Thyroid gland (tissue), 4 donors: Measurements from ENCODE around the gene TIMM23. TPM values are rescaled to one million over a fixed set of nuclear protein-coding genes. Genes with fewer than 3 reads are reported as not detected.
"Not testable (repeated sequence)": the region's sequence is repeated elsewhere in the genome, so short reads cannot be mapped to it uniquely, and the experiment has no call there.

ENCODE experiments used
- DNase-seq, 2 donors: peaks; one replicate each; pipeline ENCODE4 v3.0.0-alpha.2; 2019
- H3K27ac ChIP-seq, 3 donors: fragments of 200-600 bp; sonication (generic); 1 replicate in 2 of 3; 2 replicates in 1 of 3; pipeline ENCODE4 v1.5.1; 2016 to 2019; ENCODE audit warnings: mild to moderate bottlenecking in 1 of 3, moderate library complexity in 1 of 3
- H3K27me3 ChIP-seq: fragments of 200-600 bp; sonication (generic); one replicate; pipeline ENCODE4 v1.5.1; 2019
- H3K36me3 ChIP-seq, 2 donors: fragments of 200-600 bp; sonication (generic); one replicate each; pipeline ENCODE4 v1.5.1; 2016 to 2019
- H3K4me1 ChIP-seq, 2 donors: fragments of 200-600 bp; sonication (generic); one replicate each; pipeline ENCODE4 v1.5.1; 2017 to 2019
- H3K4me3 ChIP-seq, 3 donors: fragments of 200-600 bp; sonication (generic); replicated peaks in 1 of 3; 1 replicate in 2 of 3; 2 replicates in 1 of 3; pipeline ENCODE4 v1.5.1; 2016; ENCODE audit warnings: mild to moderate bottlenecking in 1 of 3
- H3K9me3 ChIP-seq: fragments of 200-600 bp; sonication (generic); one replicate; pipeline ENCODE4 v1.5.1; 2017
- CTCF ChIP-seq, 6 experiments: fragments of 200-600 bp in 3 of 6; fragments of 450-650 bp in 3 of 6; sonication (generic) in 3 of 6; IDR thresholded peaks; one replicate each; pipeline ENCODE4 v1.5.1; 2016 to 2019; ENCODE audit warnings: antibody characterized with exemption in 6 of 6, mild to moderate bottlenecking in 2 of 6, inconsistent platforms in 1 of 6, moderate library complexity in 1 of 6
- POLR2A ChIP-seq, 2 donors: fragments of 450-650 bp; IDR thresholded peaks; one replicate each; pipeline ENCODE4 v1.6.1; 2017; ENCODE audit warnings: antibody characterized with exemption in 2 of 2, mild to moderate bottlenecking in 2 of 2, moderate library complexity in 1 of 2
- WGBS, 2 donors: methylation state at CpG; one replicate each; pipeline ENCODE4 v1.1.5; 2017; 5-methylcytosine and 5-hydroxymethylcytosine counted together
- intact Hi-C: fragments of 100-400 bp; cut with DNase I; formaldehyde crosslinking; loops from one replicate; pipeline ENCODE4 v1.15.1; 2023
- total RNA-seq, 4 donors: library from RNA; depleted of rRNA; stranded (reverse); fragments of >200 nt; gene quantifications; one replicate each; pipeline ENCODE4 v1.2.3, GENCODE V29; 2016

The TIMM23 gene
- 10 to 100 TPM; 68.7 to 85.6 (median 72.1) TPM for total RNA-seq

- H3K36me3 ChIP-seq, H3K4me1 ChIP-seq, H3K9me3 ChIP-seq, H3K27me3 ChIP-seq: not testable (repeated sequence)
- TF ChIP-seq POLR2A (IDR thresholded peaks at IDR 0.05) (peak in 1 of 2 donors; percentile 53), CTCF (IDR thresholded peaks at IDR 0.05) (peak in 1 of 6 experiments; percentile 5)
- peak within 1 kb of the TSS; percentile 66 to 83 (median 69) for H3K4me3 ChIP-seq
- intact Hi-C loops: loop anchor here (5.0 kb wide), 1 partner anchor 55 kb away; no protein-coding TSS in a partner anchor
- DNase-seq: peak; percentile 85 to 89
- WGBS, 2 donors: 0 to 1% methylated on average over 15 to 40 of the region's 60 CpGs
- peak within 1 kb of the TSS; percentile 40 to 49 (median 47) for H3K27ac ChIP-seq
These were observed at the start of gene TIMM23 for GRCh38 chr10:45972106-45972812. TSS of gene TIMM23 (plus strand) at chr10:45972489. CDS start at chr10:45972625, 136 bp downstream.

GRCh38 chr10:45926790-45927189 lies 45.5 kb upstream of the TIMM23 start:
- H3K36me3 ChIP-seq, H3K4me1 ChIP-seq, intact Hi-C loops, H3K27me3 ChIP-seq, H3K27ac ChIP-seq, H3K9me3 ChIP-seq, DNase-seq, H3K4me3 ChIP-seq: not testable (repeated sequence)
- 98 to 100% methylated on average over 1 of the region's 1 CpG for WGBS, 2 donors

GRCh38 chr10:45931305-45931704 lies 41.0 kb upstream of the TIMM23 start:
- WGBS, 2 donors: 85% methylated on average over 4 of the region's 4 CpGs

GRCh38 chr10:45934788-45935187 lies 37.5 kb upstream of the TIMM23 start:
- DNase-seq, H3K4me3 ChIP-seq, H3K27ac ChIP-seq, intact Hi-C loops, H3K36me3 ChIP-seq, H3K4me1 ChIP-seq, H3K9me3 ChIP-seq, H3K27me3 ChIP-seq: not testable (repeated sequence)
- 91 to 95% methylated on average over 3 of the region's 3 CpGs for WGBS, 2 donors

More at GRCh38 chr10:45931305-45931704, 41.0 kb upstream of the TIMM23 start:
- H3K27ac ChIP-seq, intact Hi-C loops, H3K36me3 ChIP-seq, DNase-seq, H3K4me3 ChIP-seq, H3K27me3 ChIP-seq, H3K4me1 ChIP-seq, H3K9me3 ChIP-seq: not testable (repeated sequence)

GRCh38 chr10:45939176-45939697 lies 33.1 kb upstream of the TIMM23 start:
- H3K27ac ChIP-seq, H3K36me3 ChIP-seq, intact Hi-C loops, DNase-seq, H3K4me3 ChIP-seq, H3K4me1 ChIP-seq, H3K9me3 ChIP-seq, H3K27me3 ChIP-seq: not testable (repeated sequence)
- WGBS, 2 donors: 71 to 86% methylated on average over 2 of the region's 2 CpGs

GRCh38 chr10:45941196-45941595 lies 31.1 kb upstream of the TIMM23 start:
- intact Hi-C loops: not testable (repeated sequence)
- no CpG with 5 or more reads among the region's 1 CpG for WGBS, 2 donors

GRCh38 chr10:45945476-45945875 lies 26.8 kb upstream of the TIMM23 start:
- H3K4me1 ChIP-seq, DNase-seq, H3K27ac ChIP-seq, intact Hi-C loops, H3K9me3 ChIP-seq, H3K27me3 ChIP-seq, H3K36me3 ChIP-seq, H3K4me3 ChIP-seq: not testable (repeated sequence)
- 80 to 83% methylated on average over 4 of the region's 4 CpGs for WGBS, 2 donors

More at GRCh38 chr10:45941196-45941595, 31.1 kb upstream of the TIMM23 start:
- not testable (repeated sequence) for H3K4me3 ChIP-seq, DNase-seq, H3K27ac ChIP-seq, H3K36me3 ChIP-seq, H3K9me3 ChIP-seq, H3K4me1 ChIP-seq, H3K27me3 ChIP-seq

GRCh38 chr10:45947363-45947762 lies 24.9 kb upstream of the TIMM23 start:
- DNase-seq, intact Hi-C loops, H3K9me3 ChIP-seq, H3K4me1 ChIP-seq, H3K27me3 ChIP-seq, H3K4me3 ChIP-seq, H3K27ac ChIP-seq, H3K36me3 ChIP-seq: not testable (repeated sequence)
- 98 to 99% methylated on average over 1 of the region's 1 CpG for WGBS, 2 donors

GRCh38 chr10:45948801-45949200 lies 23.5 kb upstream of the TIMM23 start:
- H3K36me3 ChIP-seq, H3K9me3 ChIP-seq, H3K4me1 ChIP-seq, H3K4me3 ChIP-seq, DNase-seq, H3K27me3 ChIP-seq, H3K27ac ChIP-seq, intact Hi-C loops: not testable (repeated sequence)

GRCh38 chr10:45954367-45954766 lies 17.9 kb upstream of the TIMM23 start:
- H3K27ac ChIP-seq, intact Hi-C loops, H3K4me3 ChIP-seq, H3K9me3 ChIP-seq, DNase-seq, H3K4me1 ChIP-seq, H3K36me3 ChIP-seq, H3K27me3 ChIP-seq: not testable (repeated sequence)
- 64 to 80% methylated on average over 2 to 4 of the region's 4 CpGs for WGBS, 2 donors

- peak overlapping the region in 1 of 3 donors; percentile 38 for H3K27ac ChIP-seq
- WGBS, 2 donors: 32 to 71% methylated on average over 3 to 5 of the region's 6 CpGs
- intact Hi-C loops: not testable (repeated sequence)
These were observed 15.7 kb upstream of the TIMM23 start for GRCh38 chr10:45956634-45957033.

GRCh38 chr10:45957928-45958327 lies 14.4 kb upstream of the TIMM23 start:
- 97% methylated on average over 6 of the region's 6 CpGs for WGBS, 2 donors
- H3K36me3 ChIP-seq, H3K27ac ChIP-seq, H3K27me3 ChIP-seq, intact Hi-C loops, H3K9me3 ChIP-seq, H3K4me3 ChIP-seq, H3K4me1 ChIP-seq, DNase-seq: not testable (repeated sequence)

More at GRCh38 chr10:45956634-45957033, 15.7 kb upstream of the TIMM23 start:
- H3K4me3 ChIP-seq, H3K27me3 ChIP-seq, DNase-seq, H3K36me3 ChIP-seq, H3K9me3 ChIP-seq, H3K4me1 ChIP-seq: not testable (repeated sequence)
